Vagina (tissue), 2 donors: Measurements from ENCODE around the gene RABAC1.

ENCODE experiments used
- POLR2AphosphoS5 ChIP-seq, 2 donors: sonication (generic); formaldehyde crosslinking; IDR thresholded peaks; one replicate each; pipeline ENCODE4 v1.9.0; 2017; ENCODE audit warnings: antibody characterized with exemption in 2 of 2, mild to moderate bottlenecking in 2 of 2, low read depth in 1 of 2; ENCODE audit not compliant: insufficient read depth in 1 of 2
- TF ChIP-seq, protein P1 (sequence below), 3 experiments: fragments of 450-650 bp in 2 of 3; fragments of 200-600 bp in 1 of 3; sonication (generic) in 1 of 3; IDR thresholded peaks; one replicate each; pipeline ENCODE4 v1.5.1; 2017 to 2019; ENCODE audit warnings: antibody characterized with exemption in 3 of 3, mild to moderate bottlenecking in 2 of 3, moderate library complexity in 2 of 3

DNA sequence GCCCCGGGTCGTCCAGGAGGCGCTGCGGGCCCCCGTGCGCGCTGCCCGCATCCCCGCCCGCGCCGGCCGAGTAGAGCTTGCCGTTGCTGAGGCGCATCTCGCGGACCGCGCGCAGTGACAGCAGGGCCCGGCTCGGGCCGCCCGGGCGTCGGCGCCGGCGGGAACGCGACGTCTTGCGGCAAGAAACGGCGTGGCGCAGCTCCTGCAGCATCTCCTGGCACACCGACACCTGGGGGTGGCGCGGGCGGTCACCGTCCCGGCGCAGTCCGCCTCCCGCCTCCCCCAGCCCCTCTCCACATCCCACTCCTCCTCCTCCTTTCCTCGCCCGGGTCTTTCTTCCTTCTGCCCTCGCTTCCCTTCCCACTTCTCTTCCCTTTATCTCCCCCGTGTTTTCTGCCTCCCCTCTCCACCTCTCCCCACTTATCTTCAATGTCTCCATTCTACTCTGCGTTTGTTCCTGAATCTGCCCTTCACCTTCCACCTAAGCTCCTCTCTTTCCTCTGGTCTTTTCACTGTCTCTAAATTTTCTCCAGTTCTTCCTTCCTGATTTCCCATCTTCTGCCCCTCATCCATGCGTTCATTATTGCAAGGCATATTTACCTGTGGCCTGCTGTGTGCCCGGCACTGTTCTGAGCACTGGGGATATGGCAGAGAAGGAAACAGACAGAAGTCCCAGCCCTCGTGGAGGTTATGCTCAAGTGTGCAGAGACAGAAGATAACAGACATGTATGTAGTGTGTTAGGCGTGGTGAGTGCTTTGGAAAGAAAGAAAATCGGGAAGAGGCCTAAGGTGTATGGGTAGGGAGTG is 40.2 kb upstream of the RABAC1 start:
- TF ChIP-seq, protein P1, sequence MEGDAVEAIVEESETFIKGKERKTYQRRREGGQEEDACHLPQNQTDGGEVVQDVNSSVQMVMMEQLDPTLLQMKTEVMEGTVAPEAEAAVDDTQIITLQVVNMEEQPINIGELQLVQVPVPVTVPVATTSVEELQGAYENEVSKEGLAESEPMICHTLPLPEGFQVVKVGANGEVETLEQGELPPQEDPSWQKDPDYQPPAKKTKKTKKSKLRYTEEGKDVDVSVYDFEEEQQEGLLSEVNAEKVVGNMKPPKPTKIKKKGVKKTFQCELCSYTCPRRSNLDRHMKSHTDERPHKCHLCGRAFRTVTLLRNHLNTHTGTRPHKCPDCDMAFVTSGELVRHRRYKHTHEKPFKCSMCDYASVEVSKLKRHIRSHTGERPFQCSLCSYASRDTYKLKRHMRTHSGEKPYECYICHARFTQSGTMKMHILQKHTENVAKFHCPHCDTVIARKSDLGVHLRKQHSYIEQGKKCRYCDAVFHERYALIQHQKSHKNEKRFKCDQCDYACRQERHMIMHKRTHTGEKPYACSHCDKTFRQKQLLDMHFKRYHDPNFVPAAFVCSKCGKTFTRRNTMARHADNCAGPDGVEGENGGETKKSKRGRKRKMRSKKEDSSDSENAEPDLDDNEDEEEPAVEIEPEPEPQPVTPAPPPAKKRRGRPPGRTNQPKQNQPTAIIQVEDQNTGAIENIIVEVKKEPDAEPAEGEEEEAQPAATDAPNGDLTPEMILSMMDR (IDR thresholded peaks at IDR 0.05), result no peak
- TF ChIP-seq POLR2AphosphoS5 (IDR thresholded peaks at IDR 0.05; ENCODE audit: insufficient read depth in 1 of 2, low read depth in 1 of 2), result no peak
